ENCODE data around the gene PCCA. TPM values are rescaled to one million over a fixed set of nuclear protein-coding genes. Genes with fewer than 3 reads are reported as not detected.

The PCCA gene
- total RNA-seq, 1 experiment from 2014 or later = 16.1 TPM

- Histone ChIP-seq H3K9me3 (ENCODE audit: insufficient read depth, low read depth) (peaks cover 3% of the 10 kb centered on the region; the same call in 1 of the 2 replicates), H2AFZ (no peak overlapping the region), H3K79me2 (ENCODE audit: low read depth) (no peaks in the 10 kb centered on the region), H3K27me3 (ENCODE audit: insufficient read depth, low read depth) (no peaks in the 10 kb centered on the region), H3K36me3 (ENCODE audit: low read depth) (no peaks in the 10 kb centered on the region), H3K4me3 (no peak overlapping the region), H3K4me2 (no peak overlapping the region), H3K9me2 (ENCODE audit: insufficient read depth) (no peaks in the 10 kb centered on the region), H4K20me1 (ENCODE audit: insufficient read depth) (no peaks in the 10 kb centered on the region), H3K27ac (no peak overlapping the region), H3K4me1 (replicated peaks; ENCODE audit: insufficient read depth) (peaks cover 11% of the 10 kb centered on the region; the same call in 1 of the 2 replicates), H3F3A (ENCODE audit: insufficient read depth, low read depth) (no peaks in the 10 kb centered on the region)
- BruUV-seq (replicated peaks) = no TSS peak
- POLR2A ChIA-PET (ENCODE audit: unreplicated experiment) = no interaction called here
- TF ChIP-seq CTCF (conservative IDR thresholded peaks at IDR 0.05) (no peak), EZH2 (IDR thresholded peaks at IDR 0.05; ENCODE audit: low read depth) (no peak)
- CTCF ChIA-PET = no interaction called here
- intact Hi-C loops (cut with micrococcal nuclease; ENCODE audit: unreplicated experiment) = no loop called here
- DNase-seq = no peak
Observed at GRCh38 chr13:100563779-100564178, 474.9 kb downstream of the PCCA start.

GRCh38 chr13:100564444-100565223 lies 475.7 kb downstream of the PCCA start:
- no peak overlapping the region for H3K4me2 ChIP-seq
- H3F3A ChIP-seq (ENCODE audit: insufficient read depth, low read depth) = no peaks in the 10 kb centered on the region
- no peaks in the 10 kb centered on the region for H3K27me3 ChIP-seq (ENCODE audit: insufficient read depth, low read depth)
- CTCF ChIA-PET = no interaction called here
- no peak for DNase-seq
- no peak overlapping the region for H3K27ac ChIP-seq
- peaks cover 11% of the 10 kb centered on the region; the same call in 1 of the 2 replicates for H3K4me1 ChIP-seq (replicated peaks; ENCODE audit: insufficient read depth)
- no TSS peak for BruUV-seq (replicated peaks)
- intact Hi-C loops (cut with micrococcal nuclease; ENCODE audit: unreplicated experiment) = no loop called here
- peaks cover 3% of the 10 kb centered on the region; the same call in 1 of the 2 replicates for H3K9me3 ChIP-seq (ENCODE audit: insufficient read depth, low read depth)
- H3K9me2 ChIP-seq (ENCODE audit: insufficient read depth) = no peaks in the 10 kb centered on the region
- H4K20me1 ChIP-seq (ENCODE audit: insufficient read depth) = no peaks in the 10 kb centered on the region
- H3K4me3 ChIP-seq = no peak overlapping the region
- H3K36me3 ChIP-seq (ENCODE audit: low read depth) = no peaks in the 10 kb centered on the region
- H2AFZ ChIP-seq = no peak overlapping the region
- TF ChIP-seq CTCF (conservative IDR thresholded peaks at IDR 0.05) = no peak
- POLR2A ChIA-PET (ENCODE audit: unreplicated experiment) = no interaction called here
- no peaks in the 10 kb centered on the region for H3K79me2 ChIP-seq (ENCODE audit: low read depth)

GRCh38 chr13:100565286-100565685 lies 476.4 kb downstream of the PCCA start:
- no peak overlapping the region for H3K4me2 ChIP-seq
- no peaks in the 10 kb centered on the region for H4K20me1 ChIP-seq (ENCODE audit: insufficient read depth)
- TF ChIP-seq CTCF (conservative IDR thresholded peaks at IDR 0.05) (no peak), EZH2 (IDR thresholded peaks at IDR 0.05; ENCODE audit: low read depth) (no peak)
- DNase-seq = no peak
- H3K9me2 ChIP-seq (ENCODE audit: insufficient read depth) = no peaks in the 10 kb centered on the region
- H3K9me3 ChIP-seq (ENCODE audit: insufficient read depth, low read depth) = peaks cover 3% of the 10 kb centered on the region; the same call in 1 of the 2 replicates
- no peak overlapping the region for H3K4me3 ChIP-seq
- H3K79me2 ChIP-seq (ENCODE audit: low read depth) = no peaks in the 10 kb centered on the region
- H3K4me1 ChIP-seq (replicated peaks; ENCODE audit: insufficient read depth) = peaks cover 11% of the 10 kb centered on the region; the same call in 1 of the 2 replicates
- intact Hi-C loops (cut with micrococcal nuclease; ENCODE audit: unreplicated experiment) = no loop called here
- H3K27me3 ChIP-seq (ENCODE audit: insufficient read depth, low read depth) = no peaks in the 10 kb centered on the region
- ChIA-PET CTCF (no interaction called here), POLR2A (ENCODE audit: unreplicated experiment) (no interaction called here)
- no peaks in the 10 kb centered on the region for H3F3A ChIP-seq (ENCODE audit: insufficient read depth, low read depth)
- H2AFZ ChIP-seq = no peak overlapping the region
- no peaks in the 10 kb centered on the region for H3K36me3 ChIP-seq (ENCODE audit: low read depth)
- no TSS peak for BruUV-seq (replicated peaks)
- H3K27ac ChIP-seq = no peak overlapping the region

Data from PC-9 (cell line).